Left renal pelvis (tissue), 4 donors: ENCODE results near the gene TBXAS1. TPM values are rescaled to one million over a fixed set of nuclear protein-coding genes. Genes with fewer than 3 reads are reported as not detected.
"Not testable (repeated sequence)": the region's sequence is repeated elsewhere in the genome, so short reads cannot be mapped to it uniquely, and the experiment has no call there.

ENCODE experiments used
- DNase-seq, 4 donors: peaks; one replicate each; pipeline ENCODE4 v3.0.0-alpha.2; 2013; ENCODE audit warnings: low read depth in 4 of 4, low spot score in 3 of 4
- polyA plus RNA-seq, 4 donors: library from polyadenylated mRNA; unstranded; fragments of 120-200 nt; gene quantifications; one replicate each; pipeline ENCODE4 v1.2.1, GENCODE V29; 2013; ENCODE audit not compliant: insufficient read length in 4 of 4

Gene TBXAS1
- polyA plus RNA-seq, 4 donors = 8.0 to 31.6 (median 26.4) TPM

GRCh38 chr7:139909379-139910050, 80.5 kb downstream of the TBXAS1 start:
- no peak for DNase-seq

DNA sequence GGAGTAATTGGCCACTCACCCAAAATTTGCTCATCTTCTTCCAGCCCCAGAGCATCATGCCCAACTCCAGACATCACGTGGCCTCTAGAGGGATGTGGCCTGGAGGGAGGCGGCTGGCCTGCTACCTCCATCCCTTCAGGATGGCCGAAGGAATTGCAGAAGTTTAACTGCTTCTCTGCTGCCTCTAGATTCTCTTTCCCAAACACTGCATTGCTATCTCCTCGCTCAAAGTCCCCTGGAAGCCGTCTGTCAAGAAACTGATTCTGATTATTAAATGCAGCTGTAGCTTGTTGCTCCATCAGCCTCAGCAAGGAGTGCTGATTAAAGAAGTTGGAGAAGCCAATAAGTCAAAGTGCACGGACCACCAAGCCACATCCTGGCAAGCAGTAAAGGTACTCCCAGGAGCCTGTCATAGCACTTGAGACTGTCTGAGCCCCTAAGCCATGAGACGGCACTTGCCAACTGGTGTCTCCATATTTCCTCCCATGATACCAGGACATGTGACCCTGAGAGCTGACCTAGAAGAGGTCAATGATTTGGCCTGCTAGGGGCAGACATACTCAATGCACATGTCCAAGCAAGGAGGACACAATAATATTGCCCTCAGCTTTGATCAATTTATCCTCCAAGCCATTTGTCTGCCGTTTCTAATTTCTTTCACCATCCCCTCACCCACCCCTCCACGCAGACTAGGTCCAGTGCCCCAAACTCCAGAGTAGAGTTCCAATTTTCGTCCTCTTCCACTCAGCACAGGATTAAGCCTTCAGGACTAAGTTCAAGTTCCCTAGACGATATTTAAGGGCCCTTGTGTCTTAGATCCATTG, 84.2 kb downstream of the TBXAS1 start:
- no peak for DNase-seq

DNA sequence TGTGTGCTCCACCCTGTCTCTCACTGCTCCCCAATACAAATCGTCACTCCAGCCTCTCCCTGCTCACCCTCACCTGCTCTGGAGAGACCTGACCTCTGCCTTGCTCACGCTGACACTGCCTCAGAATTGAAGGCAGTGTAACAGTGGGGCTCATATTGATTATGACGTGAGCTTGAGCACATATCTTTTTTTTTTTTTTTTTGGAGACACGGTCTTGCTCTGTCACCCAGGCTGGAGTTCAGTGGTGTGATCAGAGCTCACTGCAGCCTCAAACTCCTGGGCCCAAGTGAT, 84.7 kb downstream of the TBXAS1 start:
- DNase-seq = no peak

DNA sequence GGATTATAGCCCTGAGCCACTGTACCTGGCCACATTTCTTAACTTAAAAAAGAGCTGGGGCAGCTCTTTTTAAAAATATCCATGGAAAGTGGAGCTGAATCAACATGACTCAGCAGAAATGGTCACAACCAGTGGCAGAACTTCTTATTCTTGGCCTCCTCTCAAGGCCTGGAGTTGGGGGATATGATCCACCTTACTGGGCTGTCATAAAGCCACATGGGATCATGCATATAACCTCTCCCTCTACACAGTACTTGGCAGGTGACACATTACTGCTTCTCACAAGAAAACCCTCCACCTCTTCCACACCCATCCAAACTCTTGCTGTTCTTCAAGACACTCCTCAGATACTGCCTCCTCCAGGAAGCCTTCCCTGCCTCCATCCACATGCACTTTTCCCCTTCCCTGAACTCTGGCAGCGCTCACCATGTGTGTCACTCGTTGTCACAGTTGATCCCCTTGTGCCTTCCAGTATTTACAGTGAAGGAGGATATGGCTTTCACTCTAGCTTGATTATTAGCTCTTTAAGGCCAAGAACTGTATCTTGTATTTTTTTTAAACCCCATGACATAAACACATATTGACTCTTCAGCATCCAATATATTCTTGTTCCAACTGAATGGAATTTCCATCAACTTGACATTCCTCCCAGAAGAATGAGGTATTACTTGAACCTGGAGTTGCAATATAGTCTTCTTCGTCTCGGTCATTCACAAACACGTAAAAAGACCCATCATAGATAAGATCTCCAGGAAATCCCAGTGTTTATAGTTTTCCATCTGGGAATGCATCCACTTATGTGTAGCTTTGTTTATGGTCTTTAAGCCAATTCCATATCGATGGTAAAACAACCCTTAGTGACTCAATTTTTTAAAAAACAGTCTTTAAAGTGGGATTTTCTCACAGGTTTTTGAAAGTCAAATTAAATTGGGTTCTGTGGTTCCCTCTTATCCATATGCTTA, 85.5 kb downstream of the TBXAS1 start:
- DNase-seq = no peak

GRCh38 chr7:139915268-139915863, 86.3 kb downstream of the TBXAS1 start:
- DNase-seq = no peak

- DNase-seq = no peak
These were observed 87.0 kb downstream of the TBXAS1 start for GRCh38 chr7:139915864-139916716.

DNA sequence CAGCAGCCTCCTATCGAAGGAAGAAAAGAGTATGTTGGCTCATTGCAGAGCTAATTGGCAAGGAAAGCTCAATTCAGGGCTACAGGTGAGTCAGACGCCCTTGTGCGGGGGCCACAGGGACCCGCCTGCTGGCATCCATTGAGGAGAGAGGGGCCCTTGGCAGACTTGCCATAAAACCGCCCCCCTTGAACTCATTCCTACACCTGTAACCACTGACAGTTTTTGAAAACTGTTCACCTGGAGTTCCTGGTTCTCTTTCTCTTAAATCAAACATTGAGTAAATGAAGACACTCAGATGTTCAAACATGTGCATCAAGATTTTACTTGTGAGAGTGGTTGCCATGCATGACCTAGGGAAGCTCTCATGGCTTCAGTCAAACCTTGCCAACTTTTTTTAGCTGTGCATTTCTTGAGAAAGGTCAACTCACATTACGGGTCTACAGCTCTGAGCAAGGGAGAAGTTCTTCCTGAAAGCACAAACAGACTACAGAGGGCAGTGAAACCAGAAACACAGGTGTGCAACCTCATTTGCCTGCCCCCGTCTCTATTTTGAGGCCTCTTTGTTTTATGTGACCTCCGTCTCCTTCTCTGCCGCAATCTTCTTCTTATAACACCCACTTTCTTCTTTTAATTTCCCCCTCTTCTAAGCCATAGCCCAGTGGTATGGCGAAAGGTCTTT, 87.8 kb downstream of the TBXAS1 start:
- no peak for DNase-seq

DNA sequence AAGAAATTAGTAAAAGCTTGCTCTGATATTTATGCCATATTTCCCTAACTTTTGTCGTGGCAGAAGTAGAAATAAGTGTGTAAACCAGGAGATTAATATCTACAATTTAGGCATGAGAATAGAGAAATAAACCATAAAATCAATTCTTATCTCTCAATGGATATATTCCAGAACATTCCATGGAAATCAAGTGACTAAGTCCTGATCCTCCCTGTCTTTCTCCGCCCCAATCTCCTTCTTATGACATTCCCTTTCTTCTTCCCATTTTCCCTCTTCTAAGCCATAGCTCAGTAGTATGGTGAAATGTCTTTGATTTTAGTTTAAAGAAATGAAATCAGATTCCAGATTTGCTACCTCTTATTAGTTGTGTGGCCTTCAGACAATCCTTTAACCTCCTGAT, 88.8 kb downstream of the TBXAS1 start:
- DNase-seq = no peak

DNA sequence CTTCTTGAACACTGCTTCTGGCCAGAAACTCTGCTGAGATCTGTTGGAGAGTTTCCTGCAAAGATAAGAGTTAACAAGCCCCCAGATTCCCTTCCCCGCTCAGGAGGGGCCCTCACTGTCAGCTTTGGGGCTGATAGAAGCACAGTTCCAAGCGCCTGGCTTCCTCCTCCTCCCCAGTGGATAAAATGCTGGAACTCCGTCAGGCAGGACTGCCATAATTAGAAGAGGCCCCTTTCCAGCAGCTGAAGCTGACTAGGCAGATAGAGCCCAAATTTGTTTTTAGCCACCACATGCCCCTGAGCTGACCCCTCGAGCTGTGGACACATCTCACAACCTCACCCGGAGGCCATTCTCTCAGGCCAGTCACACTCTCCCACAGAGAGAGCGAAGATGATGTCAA, 89.4 kb downstream of the TBXAS1 start:
- no peak for DNase-seq

DNA sequence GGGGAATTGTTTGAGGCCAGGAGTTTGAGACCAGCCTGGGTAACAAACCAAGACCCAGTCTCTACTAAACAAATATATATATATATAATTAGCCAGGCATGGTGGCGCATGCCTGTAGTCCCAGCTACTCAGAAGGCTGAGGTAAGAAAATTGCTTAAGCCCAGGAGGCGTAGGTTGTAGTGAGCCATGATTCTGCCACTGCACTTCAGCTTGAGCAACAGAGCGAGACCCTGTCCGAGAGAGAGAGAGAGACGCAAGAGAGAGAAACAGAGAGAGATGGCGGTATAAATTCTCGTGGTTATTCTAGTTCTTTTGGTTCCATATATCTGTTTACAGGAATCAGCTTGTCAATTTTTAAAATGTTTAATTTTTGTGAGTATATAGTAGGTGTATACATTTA, 94.0 kb downstream of the TBXAS1 start:
- DNase-seq = no peak

DNA sequence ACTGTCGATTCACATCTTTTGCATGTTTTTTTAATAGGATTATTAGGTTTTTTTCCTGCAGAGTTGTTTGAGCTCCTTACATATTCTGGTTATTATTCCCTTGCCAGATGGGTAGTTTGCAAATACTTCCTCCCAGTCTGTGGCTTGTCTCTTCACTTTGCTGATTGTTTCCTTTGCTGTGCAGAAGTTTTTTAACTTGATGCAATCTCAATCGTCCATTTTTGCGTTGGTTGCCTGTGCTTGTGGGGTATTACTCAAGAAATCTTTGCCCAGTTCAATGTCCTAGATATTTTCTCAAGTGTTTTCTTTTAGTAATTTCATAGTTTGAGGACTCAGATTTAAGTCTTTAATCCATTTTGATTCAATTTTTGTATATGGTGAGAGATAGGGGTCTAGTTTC, 95.4 kb downstream of the TBXAS1 start:
- no peak for DNase-seq

GRCh38 chr7:139929221-139929620, 100.2 kb downstream of the TBXAS1 start:
- not testable (repeated sequence) for DNase-seq

DNA sequence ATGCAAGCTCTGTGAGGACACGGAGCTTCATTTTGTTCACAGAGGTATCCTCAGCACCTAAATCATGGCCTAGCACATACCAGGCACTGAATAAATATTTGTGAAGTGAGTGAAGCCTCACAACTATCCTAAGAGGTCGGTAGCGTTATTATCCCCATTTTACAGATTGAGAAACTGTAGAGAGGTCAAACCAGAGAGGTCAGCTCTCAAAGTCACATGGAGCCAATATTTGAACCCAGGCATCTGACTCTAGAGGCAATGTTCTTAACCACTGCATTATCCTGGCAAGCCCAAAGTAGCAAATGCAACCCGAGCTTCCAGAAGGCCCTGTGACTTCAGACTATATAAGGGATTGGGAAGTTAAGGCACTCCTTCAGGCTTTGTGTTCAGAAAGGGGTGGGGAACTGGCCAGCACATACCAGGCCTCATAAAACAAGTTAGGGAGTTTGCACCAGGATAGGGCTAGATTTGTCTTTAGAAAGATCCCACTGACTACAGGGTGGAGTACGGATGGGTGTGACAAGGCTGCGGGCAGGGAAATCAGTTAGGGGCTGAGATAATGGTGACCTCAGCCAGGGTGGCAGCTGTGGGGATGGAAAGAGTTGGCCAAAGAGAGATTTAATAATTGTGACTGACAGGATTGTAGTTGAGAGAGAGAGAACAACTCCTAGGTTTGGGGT, 101.4 kb downstream of the TBXAS1 start:
- DNase-seq = no peak

DNA sequence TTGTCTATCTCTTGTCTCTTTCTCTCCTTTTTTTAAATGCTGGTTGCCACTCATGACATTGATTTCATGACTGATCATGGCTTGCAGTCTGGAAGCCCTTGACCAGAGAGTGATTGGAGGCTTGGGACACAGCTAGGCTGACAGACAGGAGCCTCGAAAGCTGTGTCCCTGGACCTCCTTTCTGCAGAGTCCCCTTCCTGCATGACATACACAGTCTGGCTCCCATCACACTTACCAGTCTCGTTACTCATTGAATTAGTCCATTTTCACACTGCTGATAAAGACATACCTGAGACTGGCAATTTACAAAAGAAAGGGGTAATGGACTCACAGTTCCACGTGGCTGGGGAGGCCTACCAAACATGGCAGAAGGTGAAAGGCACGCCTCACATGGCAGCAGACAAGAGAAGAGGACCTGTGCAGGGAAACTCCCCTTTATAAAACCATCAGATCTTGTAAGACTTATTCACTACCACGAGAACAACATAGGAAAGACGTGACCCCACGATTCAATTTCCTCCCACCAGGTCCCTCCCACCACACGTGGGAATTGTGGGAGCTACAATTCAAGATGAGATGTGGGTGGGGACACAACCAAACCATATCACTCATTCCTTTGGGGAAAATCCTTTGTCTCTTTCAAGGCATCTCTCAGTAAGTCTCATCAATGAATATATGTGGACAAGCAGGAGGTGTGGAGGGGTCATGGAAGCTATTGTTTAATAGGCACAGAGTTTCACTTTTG, 102.3 kb downstream of the TBXAS1 start:
- DNase-seq = no peak

- no peak for DNase-seq
These were observed 103.5 kb downstream of the TBXAS1 start for GRCh38 chr7:139932531-139932930.

DNA sequence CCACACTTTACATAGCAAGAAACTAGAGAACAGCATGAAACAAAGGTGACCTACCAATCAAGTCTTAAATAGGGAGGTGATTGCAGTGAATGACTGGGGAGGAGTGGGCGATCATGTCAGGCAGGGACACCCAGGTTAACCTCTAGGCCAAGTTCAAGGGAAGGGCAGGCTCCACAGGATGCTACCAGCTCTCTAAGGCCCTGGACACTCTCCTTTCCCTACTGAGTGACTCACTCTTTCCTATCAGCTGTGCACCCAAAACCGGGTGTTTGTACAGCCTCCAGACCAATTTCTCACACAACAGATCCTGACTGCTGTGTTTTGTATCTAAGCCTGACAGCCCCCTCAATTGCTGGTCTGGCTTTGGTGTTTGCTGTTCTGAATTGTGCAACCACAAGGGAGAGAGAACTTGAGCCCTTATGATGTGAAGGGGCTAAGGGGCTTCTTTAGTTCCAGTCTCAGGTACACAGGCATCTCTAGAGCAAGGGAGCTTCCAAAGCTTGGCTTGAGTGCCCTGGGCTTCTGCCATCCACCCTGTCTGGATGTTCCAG, 107.8 kb downstream of the TBXAS1 start:
- DNase-seq = no peak

GRCh38 chr7:139937715-139938114, 108.7 kb downstream of the TBXAS1 start:
- DNase-seq = no peak

- no peak for DNase-seq
These were observed 111.8 kb downstream of the TBXAS1 start for GRCh38 chr7:139940866-139941265.
